Neural cell (in vitro differentiated cells): ENCODE measurements around the gene OR11A1. TPM values are rescaled to one million over a fixed set of nuclear protein-coding genes. Genes with fewer than 3 reads are reported as not detected.

ENCODE experiments used
- H2AFZ ChIP-seq: fragments of 200-600, 300-800 bp; sonication (generic), shearing (Covaris generic); 2 replicates; pipeline ENCODE4 v1.6.0; 2014; ENCODE audit warnings: low read depth, mild to moderate bottlenecking, antibody characterized with exemption, low read length, moderate library complexity
- H3F3A ChIP-seq: fragments of 200-600 bp; shearing (Covaris generic); 2 replicates; pipeline ENCODE4 v1.6.1; 2016; ENCODE audit warnings: mild to moderate bottlenecking, moderate library complexity, mixed read lengths, antibody characterized with exemption, low read length; ENCODE audit not compliant: insufficient read depth, poor library complexity, severe bottlenecking
- H3K27ac ChIP-seq: fragments of 200-600, 300-800 bp; sonication (generic), shearing (Covaris generic); 2 replicates; pipeline ENCODE4 v1.5.1; 2014; ENCODE audit warnings: mild to moderate bottlenecking, low read length, moderate library complexity
- H3K27me3 ChIP-seq: fragments of 300-800, 200-600 bp; sonication (generic), shearing (Covaris generic); 2 replicates; pipeline ENCODE4 v1.6.0; 2014; ENCODE audit warnings: mild to moderate bottlenecking, low read depth, low read length, moderate library complexity; ENCODE audit not compliant: insufficient read depth
- H3K36me3 ChIP-seq: fragments of 300-800, 200-600 bp; sonication (generic), shearing (Covaris generic); 2 replicates; pipeline ENCODE4 v1.5.1; 2014; ENCODE audit warnings: mild to moderate bottlenecking, antibody characterized with exemption, low read length, moderate library complexity; ENCODE audit not compliant: insufficient read depth
- H3K4me2 ChIP-seq: fragments of 300-800, 200-600 bp; sonication (generic), shearing (Covaris generic); 2 replicates; pipeline ENCODE4 v1.6.0; 2014; ENCODE audit warnings: mild to moderate bottlenecking, low read length
- H3K4me3 ChIP-seq: fragments of 300-800, 200-600 bp; sonication (generic), shearing (Covaris generic); 2 replicates; pipeline ENCODE4 v1.5.1; 2014; ENCODE audit warnings: mild to moderate bottlenecking, low read length, moderate library complexity
- H3K79me2 ChIP-seq: fragments of 200-600 bp; shearing (Covaris generic); replicated peaks from 2 replicates; pipeline ENCODE4 v1.6.0; 2014; ENCODE audit warnings: mild to moderate bottlenecking, low read length, moderate library complexity; ENCODE audit not compliant: insufficient read depth
- H3K9ac ChIP-seq: fragments of 300-800, 200-600 bp; sonication (generic), shearing (Covaris generic); 2 replicates; pipeline ENCODE4 v1.6.1; 2016; ENCODE audit warnings: mild to moderate bottlenecking, low read length, mixed read lengths
- H3K9me2 ChIP-seq: fragments of 200-600 bp; shearing (Covaris generic); 2 replicates; pipeline ENCODE4 v1.6.1; 2016; ENCODE audit warnings: mild to moderate bottlenecking, low read length, mixed read lengths; ENCODE audit not compliant: insufficient read depth
- H3K9me3 ChIP-seq: fragments of 200-600, 300-800 bp; sonication (generic), shearing (Covaris generic); 2 replicates; pipeline ENCODE4 v1.6.1; 2016; ENCODE audit warnings: mild to moderate bottlenecking, mixed run types, low read length, moderate library complexity, mixed read lengths
- H4K20me1 ChIP-seq: fragments of 200-600 bp; shearing (Covaris generic); 2 replicates; pipeline ENCODE4 v1.6.1; 2016; ENCODE audit warnings: mild to moderate bottlenecking, mixed run types; ENCODE audit not compliant: insufficient read depth
- EP300 ChIP-seq: fragments of 450-650 bp; conservative IDR thresholded peaks from 2 replicates; pipeline ENCODE4 v1.6.1; 2014; ENCODE audit warnings: antibody characterized with exemption, mild to moderate bottlenecking, moderate library complexity; ENCODE audit not compliant: poor library complexity, severe bottlenecking
- EZH2 ChIP-seq: fragments of 200-600, 300-800 bp; shearing (Covaris generic), sonication (generic); IDR thresholded peaks from 2 replicates; pipeline ENCODE4 v1.6.1; 2014; ENCODE audit warnings: antibody characterized with exemption, low read length, borderline replicate concordance, mild to moderate bottlenecking; ENCODE audit not compliant: insufficient read depth, poor library complexity, severe bottlenecking
- MXI1 ChIP-seq: fragments of 450-650 bp; conservative IDR thresholded peaks from 2 replicates; pipeline ENCODE4 v1.6.1; 2014; ENCODE audit warnings: antibody characterized with exemption, mild to moderate bottlenecking; ENCODE audit not compliant: poor library complexity, severe bottlenecking
- POLR2AphosphoS5 ChIP-seq: IDR thresholded peaks from 2 replicates; pipeline ENCODE4 v1.6.1; 2012
- RAD21 ChIP-seq: fragments of 450-650 bp; conservative IDR thresholded peaks from 2 replicates; pipeline ENCODE4 v1.6.1; 2014; ENCODE audit warnings: antibody characterized with exemption, mild to moderate bottlenecking, moderate library complexity
- SMC3 ChIP-seq: fragments of 450-650 bp; conservative IDR thresholded peaks from 2 replicates; pipeline ENCODE4 v1.6.1; 2014; ENCODE audit warnings: antibody characterized with exemption, mild to moderate bottlenecking, moderate library complexity; ENCODE audit not compliant: poor library complexity
- TAF1 ChIP-seq: IDR thresholded peaks from 2 replicates; pipeline ENCODE4 v1.6.1; 2012; ENCODE audit warnings: low read depth
- polyA plus RNA-seq: library from polyadenylated mRNA; depleted of rRNA; stranded (reverse); fragments of >200 nt; gene quantifications from 2 replicates; pipeline ENCODE4 v1.2.3, GENCODE V29; 2014
- TF ChIP-seq, protein P1 (sequence below): fragments of 450-650 bp; IDR thresholded peaks from 2 replicates; pipeline ENCODE4 v1.5.1; 2014; ENCODE audit warnings: antibody characterized with exemption, mild to moderate bottlenecking, moderate library complexity; ENCODE audit not compliant: poor library complexity, severe bottlenecking
- TF ChIP-seq, protein P2 (sequence below): IDR thresholded peaks from 2 replicates; pipeline ENCODE4 v1.6.1; 2012; ENCODE audit warnings: borderline replicate concordance

The OR11A1 gene
- polyA plus RNA-seq, 1 donor from 2014 or later = not detected

DNA sequence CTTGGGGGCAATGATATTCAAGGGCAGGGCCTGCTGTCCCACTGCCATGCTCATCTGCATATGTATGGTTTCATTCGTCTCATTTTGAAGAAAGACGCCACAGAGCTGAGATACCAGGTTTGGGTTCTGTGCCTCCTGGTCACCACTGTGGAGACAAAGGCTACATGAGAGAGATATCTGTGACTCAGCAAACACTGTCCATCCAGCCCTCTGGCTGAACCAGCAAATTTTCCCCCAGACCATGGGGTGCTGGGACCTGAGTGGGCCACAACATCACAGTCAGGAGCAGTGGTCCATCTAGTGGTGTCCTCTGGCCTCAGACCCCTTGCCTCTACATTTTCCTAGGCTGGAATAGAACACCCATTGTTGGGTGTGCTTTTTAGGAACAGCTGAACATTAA is 30.8 kb upstream of the OR11A1 start, which contains the start of gene MAS1L:
Gene MAS1L (minus strand): TSS at position 297 of the 400 bp plus-strand sequence. CDS start 54 bp downstream, at position 243.
- Histone ChIP-seq H3K27me3 (no peaks in the 10 kb centered on the region), H3K36me3 (no peaks in the 10 kb centered on the region), H2AFZ (no peak within 1 kb of the TSS), H3K4me3 (no peak within 1 kb of the TSS), H3K4me2 (no peak within 1 kb of the TSS), H3K9ac (no peak within 1 kb of the TSS), H3K9me3 (no peaks in the 10 kb centered on the region), H3K27ac (no peak within 1 kb of the TSS), H4K20me1 (no peaks in the 10 kb centered on the region), H3F3A (no peaks in the 10 kb centered on the region), H3K9me2 (no peaks in the 10 kb centered on the region), H3K79me2 (no peaks in the 10 kb centered on the region)
- TF ChIP-seq MXI1 (no peak), SMC3 (no peak), TAF1 (no peak), POLR2AphosphoS5 (no peak), EP300 (no peak), EZH2 (no peak), RAD21 (no peak)
- TF ChIP-seq, protein P1, sequence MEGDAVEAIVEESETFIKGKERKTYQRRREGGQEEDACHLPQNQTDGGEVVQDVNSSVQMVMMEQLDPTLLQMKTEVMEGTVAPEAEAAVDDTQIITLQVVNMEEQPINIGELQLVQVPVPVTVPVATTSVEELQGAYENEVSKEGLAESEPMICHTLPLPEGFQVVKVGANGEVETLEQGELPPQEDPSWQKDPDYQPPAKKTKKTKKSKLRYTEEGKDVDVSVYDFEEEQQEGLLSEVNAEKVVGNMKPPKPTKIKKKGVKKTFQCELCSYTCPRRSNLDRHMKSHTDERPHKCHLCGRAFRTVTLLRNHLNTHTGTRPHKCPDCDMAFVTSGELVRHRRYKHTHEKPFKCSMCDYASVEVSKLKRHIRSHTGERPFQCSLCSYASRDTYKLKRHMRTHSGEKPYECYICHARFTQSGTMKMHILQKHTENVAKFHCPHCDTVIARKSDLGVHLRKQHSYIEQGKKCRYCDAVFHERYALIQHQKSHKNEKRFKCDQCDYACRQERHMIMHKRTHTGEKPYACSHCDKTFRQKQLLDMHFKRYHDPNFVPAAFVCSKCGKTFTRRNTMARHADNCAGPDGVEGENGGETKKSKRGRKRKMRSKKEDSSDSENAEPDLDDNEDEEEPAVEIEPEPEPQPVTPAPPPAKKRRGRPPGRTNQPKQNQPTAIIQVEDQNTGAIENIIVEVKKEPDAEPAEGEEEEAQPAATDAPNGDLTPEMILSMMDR = no peak
- TF ChIP-seq, protein P2, sequence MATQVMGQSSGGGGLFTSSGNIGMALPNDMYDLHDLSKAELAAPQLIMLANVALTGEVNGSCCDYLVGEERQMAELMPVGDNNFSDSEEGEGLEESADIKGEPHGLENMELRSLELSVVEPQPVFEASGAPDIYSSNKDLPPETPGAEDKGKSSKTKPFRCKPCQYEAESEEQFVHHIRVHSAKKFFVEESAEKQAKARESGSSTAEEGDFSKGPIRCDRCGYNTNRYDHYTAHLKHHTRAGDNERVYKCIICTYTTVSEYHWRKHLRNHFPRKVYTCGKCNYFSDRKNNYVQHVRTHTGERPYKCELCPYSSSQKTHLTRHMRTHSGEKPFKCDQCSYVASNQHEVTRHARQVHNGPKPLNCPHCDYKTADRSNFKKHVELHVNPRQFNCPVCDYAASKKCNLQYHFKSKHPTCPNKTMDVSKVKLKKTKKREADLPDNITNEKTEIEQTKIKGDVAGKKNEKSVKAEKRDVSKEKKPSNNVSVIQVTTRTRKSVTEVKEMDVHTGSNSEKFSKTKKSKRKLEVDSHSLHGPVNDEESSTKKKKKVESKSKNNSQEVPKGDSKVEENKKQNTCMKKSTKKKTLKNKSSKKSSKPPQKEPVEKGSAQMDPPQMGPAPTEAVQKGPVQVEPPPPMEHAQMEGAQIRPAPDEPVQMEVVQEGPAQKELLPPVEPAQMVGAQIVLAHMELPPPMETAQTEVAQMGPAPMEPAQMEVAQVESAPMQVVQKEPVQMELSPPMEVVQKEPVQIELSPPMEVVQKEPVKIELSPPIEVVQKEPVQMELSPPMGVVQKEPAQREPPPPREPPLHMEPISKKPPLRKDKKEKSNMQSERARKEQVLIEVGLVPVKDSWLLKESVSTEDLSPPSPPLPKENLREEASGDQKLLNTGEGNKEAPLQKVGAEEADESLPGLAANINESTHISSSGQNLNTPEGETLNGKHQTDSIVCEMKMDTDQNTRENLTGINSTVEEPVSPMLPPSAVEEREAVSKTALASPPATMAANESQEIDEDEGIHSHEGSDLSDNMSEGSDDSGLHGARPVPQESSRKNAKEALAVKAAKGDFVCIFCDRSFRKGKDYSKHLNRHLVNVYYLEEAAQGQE = no peak

DNA sequence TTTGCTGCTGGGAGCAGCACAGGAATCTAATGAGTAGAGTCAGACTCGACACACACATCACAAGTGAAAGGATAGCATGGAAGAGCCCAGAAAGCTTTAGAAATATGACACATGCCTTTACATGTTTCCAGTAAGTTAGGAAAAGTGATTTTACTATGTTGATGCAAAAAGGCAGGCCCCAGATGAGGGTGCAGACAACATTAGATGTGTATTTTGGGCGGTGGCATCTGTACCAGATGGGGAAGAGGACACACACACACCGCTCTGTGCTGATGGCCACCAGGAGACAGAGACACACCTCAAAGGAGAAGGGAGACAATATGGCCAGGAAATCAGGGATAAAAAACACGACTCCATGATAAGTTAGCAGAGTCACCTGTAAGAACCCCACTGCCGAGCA is 30.3 kb upstream of the OR11A1 start:
- H3K4me3 ChIP-seq = no peak overlapping the region
- no peaks in the 10 kb centered on the region for H3K36me3 ChIP-seq
- no peaks in the 10 kb centered on the region for H3K79me2 ChIP-seq
- H3K4me2 ChIP-seq = no peak overlapping the region
- TF ChIP-seq, protein P1 = no peak
- TF ChIP-seq MXI1 (no peak), EP300 (no peak), TAF1 (no peak), SMC3 (no peak), RAD21 (no peak), POLR2AphosphoS5 (no peak)
- TF ChIP-seq, protein P2 = no peak
- H3K9me2 ChIP-seq = no peaks in the 10 kb centered on the region
- H3K9ac ChIP-seq = no peak overlapping the region
- no peak overlapping the region for H2AFZ ChIP-seq
- no peaks in the 10 kb centered on the region for H3K9me3 ChIP-seq
- H3F3A ChIP-seq = no peaks in the 10 kb centered on the region
- no peak overlapping the region for H3K27ac ChIP-seq
- H4K20me1 ChIP-seq = no peaks in the 10 kb centered on the region
- no peaks in the 10 kb centered on the region for H3K27me3 ChIP-seq
